ENCODE data around the gene TMEM38A.
"Not testable (repeated sequence)": the region's sequence is repeated elsewhere in the genome, so short reads cannot be mapped to it uniquely, and the experiment has no call there.

The TMEM38A gene

GRCh38 chr19:16650821-16651220 lies 10.1 kb upstream of the TMEM38A start:
- H3K4me1 ChIP-seq (ENCODE audit: control insufficient read depth in 1 of 2, insufficient read depth in 1 of 2, low read depth in 1 of 2, low read length in 1 of 2): peaks cover 18 to 22% of the 10 kb centered on the region in 2 experiments
- TF ChIP-seq CTCF (IDR thresholded peaks at IDR 0.05): no peak
- H3K4me3 ChIP-seq (ENCODE audit: low read depth in 1 of 2, low read length in 1 of 2): no peak overlapping the region
- peak overlapping the region; percentile 70 for H3K27ac ChIP-seq
- H3K27me3 ChIP-seq: no peaks in the 10 kb centered on the region
- no peaks in the 10 kb centered on the region for H3K9me3 ChIP-seq
- H3K36me3 ChIP-seq: peaks cover 72% of the 10 kb centered on the region

DNA sequence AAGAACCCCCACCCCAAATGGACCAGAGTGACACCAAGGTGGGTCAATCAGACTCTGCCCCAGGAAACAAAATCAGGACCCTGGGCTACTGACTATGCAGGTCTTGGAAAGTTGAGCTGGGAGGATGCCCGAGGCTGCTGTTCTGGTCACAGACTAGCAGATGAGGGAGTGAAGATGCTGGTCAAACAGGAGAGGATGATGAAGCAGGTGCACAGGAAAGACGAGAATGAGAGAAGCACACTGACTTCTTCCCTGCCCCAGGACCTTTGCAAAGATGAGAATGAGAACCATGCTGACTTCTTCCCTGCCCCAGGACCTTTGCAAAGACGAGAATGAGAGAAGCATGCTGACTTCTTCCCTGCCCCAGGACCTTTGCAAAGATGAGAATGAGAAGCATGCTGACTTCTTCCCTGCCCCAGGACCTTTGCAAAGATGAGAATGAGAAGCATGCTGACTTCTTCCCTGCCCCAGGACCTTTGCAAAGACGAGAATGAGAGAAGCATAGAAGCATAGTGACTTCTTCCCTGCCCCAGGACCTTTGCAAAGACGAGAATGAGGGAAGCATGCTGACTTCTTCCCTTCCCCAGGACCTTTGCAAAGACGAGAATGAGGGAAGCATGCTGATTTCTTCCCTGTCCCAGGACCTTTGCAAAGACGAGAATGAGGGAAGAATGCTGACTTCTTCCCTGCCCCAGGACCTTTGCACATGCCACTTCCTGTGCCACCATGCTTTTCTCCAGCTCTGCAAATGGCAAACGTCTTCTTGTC lies 9.3 kb upstream of the TMEM38A start:
- not testable (repeated sequence) for H3K9me3 ChIP-seq; H3K27me3 ChIP-seq; H3K4me3 ChIP-seq (ENCODE audit: low read depth in 1 of 2, low read length in 1 of 2)
- H3K4me1 ChIP-seq (ENCODE audit: control insufficient read depth in 1 of 2, insufficient read depth in 1 of 2, low read depth in 1 of 2, low read length in 1 of 2): peaks cover 18 to 22% of the 10 kb centered on the region in 2 experiments
- peak overlapping the region; percentile 70 for H3K27ac ChIP-seq
- H3K36me3 ChIP-seq: peaks cover 73% of the 10 kb centered on the region

DNA sequence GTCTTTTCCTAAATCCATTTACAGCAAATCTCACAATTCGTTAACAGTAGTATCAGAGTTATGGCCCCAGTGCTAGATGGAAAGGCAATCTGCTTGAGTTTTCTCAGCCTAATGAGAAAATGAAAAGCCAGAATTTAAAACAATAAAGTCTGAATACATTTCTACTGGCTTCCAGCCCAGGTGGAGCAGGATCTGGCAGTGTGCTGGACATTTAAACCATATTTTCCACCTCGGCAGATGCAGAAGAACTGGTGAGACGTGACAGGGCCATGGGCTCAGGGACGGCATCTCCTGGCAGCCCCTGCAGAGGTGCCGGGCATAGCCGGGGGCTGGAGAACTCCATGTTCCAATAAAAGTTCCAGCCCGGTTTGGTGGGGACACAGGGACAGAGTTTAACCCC lies 8.1 kb upstream of the TMEM38A start:
- H3K4me1 ChIP-seq (ENCODE audit: control insufficient read depth in 1 of 2, insufficient read depth in 1 of 2, low read depth in 1 of 2, low read length in 1 of 2): peaks cover 18 to 22% of the 10 kb centered on the region in 2 experiments
- no peak overlapping the region for H3K27ac ChIP-seq
- H3K9me3 ChIP-seq: no peaks in the 10 kb centered on the region
- no peak overlapping the region for H3K4me3 ChIP-seq (ENCODE audit: low read depth in 1 of 2, low read length in 1 of 2)
- H3K27me3 ChIP-seq: no peaks in the 10 kb centered on the region
- peaks cover 74% of the 10 kb centered on the region for H3K36me3 ChIP-seq
- TF ChIP-seq CTCF (IDR thresholded peaks at IDR 0.05): no peak

DNA sequence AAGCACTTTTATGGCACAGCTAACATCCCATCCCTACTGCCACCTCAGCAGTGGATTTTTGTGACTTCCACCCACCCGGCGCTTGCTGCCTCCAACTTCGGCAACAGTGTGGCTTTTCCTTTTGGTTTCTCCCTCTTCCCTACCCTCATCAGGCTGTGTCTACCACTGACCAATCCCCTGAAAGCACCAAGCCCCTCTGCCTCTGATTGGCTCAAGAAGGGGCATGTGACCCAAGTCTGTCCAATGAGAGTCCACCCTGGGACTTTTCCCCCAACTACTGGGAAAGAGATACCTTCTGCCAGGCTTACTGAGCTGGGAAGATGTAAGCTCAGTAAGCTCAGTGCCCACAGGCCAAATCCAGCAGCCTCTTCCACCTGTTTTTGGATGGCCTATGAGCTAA lies 6.8 kb upstream of the TMEM38A start:
- Histone ChIP-seq H3K4me1 (ENCODE audit: control insufficient read depth in 1 of 2, insufficient read depth in 1 of 2, low read depth in 1 of 2, low read length in 1 of 2) (peaks cover 25 to 35% of the 10 kb centered on the region in 2 experiments), H3K27me3 (no peaks in the 10 kb centered on the region), H3K27ac (no peak overlapping the region), H3K4me3 (ENCODE audit: low read depth in 1 of 2, low read length in 1 of 2) (no peak overlapping the region), H3K9me3 (no peaks in the 10 kb centered on the region), H3K36me3 (peaks cover 82% of the 10 kb centered on the region)
- TF ChIP-seq CTCF (IDR thresholded peaks at IDR 0.05): no peak

GRCh38 chr19:16654627-16655026 lies 6.3 kb upstream of the TMEM38A start:
- H3K27ac ChIP-seq: no peak overlapping the region
- TF ChIP-seq CTCF (IDR thresholded peaks at IDR 0.05): no peak
- no peaks in the 10 kb centered on the region for H3K27me3 ChIP-seq
- H3K36me3 ChIP-seq: peaks cover 80% of the 10 kb centered on the region
- H3K4me1 ChIP-seq (ENCODE audit: control insufficient read depth in 1 of 2, insufficient read depth in 1 of 2, low read depth in 1 of 2, low read length in 1 of 2): peaks cover 28 to 34% of the 10 kb centered on the region in 2 experiments
- H3K4me3 ChIP-seq (ENCODE audit: low read depth in 1 of 2, low read length in 1 of 2): no peak overlapping the region
- no peaks in the 10 kb centered on the region for H3K9me3 ChIP-seq

- H3K9me3 ChIP-seq: no peaks in the 10 kb centered on the region
- H3K27me3 ChIP-seq: no peaks in the 10 kb centered on the region
- peaks cover 79% of the 10 kb centered on the region for H3K36me3 ChIP-seq
- no peak for TF ChIP-seq CTCF (IDR thresholded peaks at IDR 0.05)
- H3K4me1 ChIP-seq (ENCODE audit: control insufficient read depth in 1 of 2, insufficient read depth in 1 of 2, low read depth in 1 of 2, low read length in 1 of 2): peaks cover 17 to 28% of the 10 kb centered on the region in 2 experiments
- H3K4me3 ChIP-seq (ENCODE audit: low read depth in 1 of 2, low read length in 1 of 2): no peak overlapping the region
- H3K27ac ChIP-seq: no peak overlapping the region
Measured at GRCh38 chr19:16655727-16656126, 5.2 kb upstream of the TMEM38A start.

Data from neutrophil (primary cell).